HG03460 (cell line): ENCODE data around the gene KIR3DL2.
"Not testable (repeated sequence)": the region's sequence is repeated elsewhere in the genome, so short reads cannot be mapped to it uniquely, and the experiment has no call there.

Experiments used
- ATAC-seq: cut with Tn5 transposase; IDR thresholded peaks from one replicate; pipeline ENCODE4 v1.9.1; 2021; ENCODE audit not compliant: unreplicated experiment

The KIR3DL2 gene

DNA sequence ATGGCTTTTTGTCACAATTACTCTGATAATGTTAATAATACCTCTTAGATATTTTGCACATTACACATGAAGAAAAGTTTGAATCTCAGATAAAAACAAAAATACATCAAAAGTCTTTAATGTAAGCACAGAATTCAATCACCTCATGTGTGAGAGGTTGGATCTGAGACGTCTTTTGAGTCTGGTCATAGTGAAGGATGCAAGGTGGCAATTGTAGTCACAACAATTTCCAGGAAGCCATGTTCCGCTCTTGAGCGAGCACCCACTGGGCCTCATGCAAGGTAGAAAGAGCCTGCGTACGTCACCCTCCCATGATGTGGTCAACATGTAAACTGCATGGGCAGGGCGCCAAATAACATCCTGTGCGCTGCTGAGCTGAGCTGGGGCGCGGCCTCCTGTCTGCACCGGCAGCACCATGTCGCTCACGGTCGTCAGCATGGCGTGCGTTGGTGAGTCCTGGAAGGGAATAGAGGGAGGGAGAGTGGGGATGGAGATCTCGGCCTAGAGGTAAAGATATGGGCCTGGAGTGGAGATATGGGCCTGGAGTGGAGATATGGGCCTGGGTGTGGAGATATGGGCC lies at the start of gene KIR3DL2:
Gene KIR3DL2 (plus strand): TSS at position 383 of the 580 bp plus-strand sequence. CDS start 33 bp downstream, at position 416.
- ATAC-seq, result not testable (repeated sequence)

DNA sequence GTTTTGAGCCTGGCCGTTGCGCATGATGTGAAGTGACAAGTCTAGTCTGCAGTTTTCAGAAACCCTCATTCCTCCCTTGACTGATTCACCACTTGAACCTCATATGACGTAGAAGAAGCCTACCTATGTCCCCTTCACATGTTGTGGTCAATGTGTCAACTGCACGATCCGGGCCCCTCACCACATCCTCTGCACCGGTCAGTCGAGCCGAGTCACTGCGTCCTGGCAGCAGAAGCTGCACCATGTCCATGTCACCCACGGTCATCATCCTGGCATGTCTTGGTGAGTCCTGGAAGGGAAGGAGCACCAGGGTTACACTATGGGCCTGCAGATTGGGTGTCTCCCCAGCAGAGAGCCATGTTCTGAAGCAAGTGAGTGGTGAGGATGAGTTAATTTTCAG lies 46.8 kb upstream of the KIR3DL2 start, which contains the start of gene KIR2DL4:
Gene KIR2DL4 (plus strand): TSS at position 201 of the 400 bp plus-strand sequence. CDS start 42 bp downstream, at position 243.
- no peak for ATAC-seq

DNA sequence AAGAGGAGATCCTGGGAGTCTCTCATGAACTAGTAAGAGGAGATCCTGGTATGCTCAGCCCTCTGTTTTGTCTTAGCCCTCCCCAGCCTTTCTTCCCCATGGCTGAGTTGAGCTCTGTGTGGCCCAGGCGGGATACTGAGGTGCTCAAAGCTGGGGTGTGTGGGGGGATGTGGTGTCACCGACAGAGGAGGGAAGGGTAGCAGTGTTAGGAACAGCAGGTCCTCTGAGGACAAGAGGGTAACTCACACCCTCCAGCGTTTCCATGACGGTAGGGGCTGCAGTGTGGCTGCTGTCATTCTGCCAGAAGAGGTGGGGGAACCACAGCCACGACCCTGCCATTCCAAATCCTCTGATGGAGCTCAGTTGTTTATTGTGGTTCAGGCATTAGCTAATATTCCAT lies 46.1 kb upstream of the KIR3DL2 start:
- no peak for ATAC-seq

DNA sequence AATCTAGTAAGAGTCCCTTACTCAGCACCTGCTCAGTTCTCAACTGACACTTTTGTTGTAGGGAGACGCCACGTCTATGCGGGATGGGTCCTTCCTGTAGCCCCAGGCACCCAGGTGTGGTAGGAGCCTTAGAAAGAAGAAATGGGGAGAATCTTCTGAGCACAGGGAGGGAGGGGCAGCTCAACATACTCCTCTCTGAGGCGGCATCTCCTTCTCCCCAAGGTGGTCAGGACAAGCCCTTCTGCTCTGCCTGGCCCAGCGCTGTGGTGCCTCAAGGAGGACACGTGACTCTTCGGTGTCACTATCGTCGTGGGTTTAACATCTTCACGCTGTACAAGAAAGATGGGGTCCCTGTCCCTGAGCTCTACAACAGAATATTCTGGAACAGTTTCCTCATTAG lies 45.7 kb upstream of the KIR3DL2 start:
- no peak for ATAC-seq

DNA sequence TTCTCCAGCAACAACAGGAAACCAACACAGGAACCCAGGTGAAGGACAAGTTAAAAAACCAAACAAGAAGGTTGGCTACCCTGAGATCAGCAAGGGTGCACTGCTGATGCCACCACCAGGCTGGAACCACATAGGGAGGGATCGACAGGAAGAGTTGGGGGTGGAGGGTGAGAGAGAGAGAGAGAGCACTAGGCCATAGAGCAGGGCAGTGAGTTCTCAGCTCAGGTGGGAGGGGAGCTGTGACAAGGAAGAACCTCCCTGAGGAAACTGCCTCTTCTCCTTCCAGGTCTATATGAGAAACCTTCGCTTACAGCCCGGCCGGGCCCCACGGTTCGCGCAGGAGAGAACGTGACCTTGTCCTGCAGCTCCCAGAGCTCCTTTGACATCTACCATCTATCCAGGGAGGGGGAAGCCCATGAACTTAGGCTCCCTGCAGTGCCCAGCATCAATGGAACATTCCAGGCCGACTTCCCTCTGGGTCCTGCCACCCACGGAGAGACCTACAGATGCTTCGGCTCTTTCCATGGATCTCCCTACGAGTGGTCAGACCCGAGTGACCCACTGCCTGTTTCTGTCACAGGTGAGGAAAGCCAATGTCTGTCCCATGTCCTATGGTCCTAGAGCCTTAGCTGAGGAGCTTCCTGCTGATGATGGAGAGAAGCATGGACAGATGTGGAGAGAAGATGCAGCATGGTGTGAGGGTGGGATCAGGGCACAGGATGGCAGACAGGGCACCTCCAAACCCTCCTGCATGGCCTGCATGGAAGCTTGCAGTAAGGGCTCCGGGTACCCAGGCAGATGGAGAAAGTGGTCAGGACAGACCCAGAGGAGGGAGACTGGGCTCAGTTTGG lies 44.4 kb upstream of the KIR3DL2 start:
- no peak for ATAC-seq

DNA sequence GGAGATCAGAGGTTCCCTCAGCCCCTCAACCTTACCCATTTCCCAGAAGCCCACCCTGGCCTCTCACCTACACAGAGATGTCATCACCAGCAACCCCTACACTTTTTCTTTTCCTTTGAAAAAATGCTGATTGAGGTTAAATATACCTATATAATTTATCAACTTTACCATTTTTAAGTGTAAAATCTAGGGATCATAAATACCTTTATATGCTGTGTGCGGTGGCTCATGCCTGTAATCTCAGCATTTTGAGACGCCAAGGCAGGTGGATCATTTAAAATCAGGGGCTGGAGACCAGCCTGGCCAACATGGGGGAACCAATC lies 43.8 kb upstream of the KIR3DL2 start:
- no peak for ATAC-seq

DNA sequence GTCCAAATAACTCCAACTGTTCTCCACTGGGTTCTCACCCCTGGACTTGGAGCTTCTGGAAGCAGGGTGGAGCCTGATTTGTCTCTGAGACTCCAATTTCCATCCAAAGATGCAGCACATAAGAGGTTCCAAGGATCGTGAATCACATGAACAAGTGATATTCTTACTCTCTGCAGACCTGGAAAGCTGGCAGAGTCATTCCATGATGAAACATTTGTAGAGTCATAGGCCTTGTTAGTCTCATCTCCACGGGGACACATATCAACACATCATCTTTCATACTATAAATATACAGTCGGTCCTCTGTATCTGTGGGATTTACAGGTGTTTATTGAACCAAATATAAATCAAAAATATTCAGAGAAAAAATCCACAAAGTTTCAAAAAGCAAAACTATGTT lies 35.7 kb upstream of the KIR3DL2 start:
- not testable (repeated sequence) for ATAC-seq

DNA sequence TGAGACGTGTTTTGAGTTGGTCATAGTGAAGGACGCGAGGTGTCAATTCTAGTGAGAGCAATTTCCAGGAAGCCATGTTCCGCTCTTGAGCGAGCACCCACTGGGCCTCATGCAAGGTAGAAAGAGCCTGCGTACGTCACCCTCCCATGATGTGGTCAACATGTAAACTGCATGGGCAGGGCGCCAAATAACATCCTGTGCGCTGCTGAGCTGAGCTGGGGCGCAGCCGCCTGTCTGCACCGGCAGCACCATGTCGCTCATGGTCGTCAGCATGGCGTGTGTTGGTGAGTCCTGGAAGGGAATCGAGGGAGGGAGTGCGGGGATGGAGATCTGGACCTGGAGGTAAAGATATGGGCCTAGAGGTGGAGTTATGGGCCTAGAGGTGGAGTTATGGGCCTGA lies 34.0 kb upstream of the KIR3DL2 start, which contains the start of gene KIR3DL1:
Gene KIR3DL1 (plus strand): TSS at position 218 of the 400 bp plus-strand sequence.
- ATAC-seq, result not testable (repeated sequence)

DNA sequence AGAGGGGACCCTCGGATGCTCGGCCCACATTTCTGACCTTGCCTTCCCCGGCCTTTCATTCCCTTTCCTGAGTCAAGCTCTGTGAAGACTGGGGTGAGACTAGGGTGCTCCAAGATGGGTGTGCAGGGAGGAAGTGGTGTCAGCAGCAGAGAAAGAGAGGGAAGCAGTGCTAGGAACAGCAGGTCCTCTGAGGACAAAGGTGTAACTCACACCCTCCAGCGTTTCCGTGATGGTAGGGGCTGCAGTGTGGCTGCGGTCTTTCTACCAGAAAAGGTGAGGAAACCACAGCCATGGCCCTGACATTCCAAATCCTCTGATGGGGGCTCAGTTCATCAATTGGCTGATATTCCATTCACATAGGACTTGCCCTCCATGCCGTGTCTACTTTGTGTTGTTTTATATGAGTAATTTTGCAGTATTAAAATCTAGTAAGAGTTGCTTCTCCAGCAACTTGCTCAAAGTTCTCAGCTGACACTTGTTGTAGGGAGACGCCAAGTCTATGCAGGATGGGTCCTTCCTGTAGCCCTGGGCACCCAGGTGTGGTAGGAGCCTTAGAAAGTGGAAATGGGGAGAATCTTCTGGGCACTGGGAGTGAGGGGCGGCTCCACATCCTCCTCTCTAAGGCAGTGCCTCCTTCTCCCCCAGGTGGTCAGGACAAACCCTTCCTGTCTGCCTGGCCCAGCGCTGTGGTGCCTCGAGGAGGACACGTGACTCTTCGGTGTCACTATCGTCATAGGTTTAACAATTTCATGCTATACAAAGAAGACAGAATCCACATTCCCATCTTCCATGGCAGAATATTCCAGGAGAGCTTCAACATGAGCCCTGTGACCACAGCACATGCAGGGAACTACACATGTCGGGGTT lies 32.3 kb upstream of the KIR3DL2 start:
- ATAC-seq, result no peak

DNA sequence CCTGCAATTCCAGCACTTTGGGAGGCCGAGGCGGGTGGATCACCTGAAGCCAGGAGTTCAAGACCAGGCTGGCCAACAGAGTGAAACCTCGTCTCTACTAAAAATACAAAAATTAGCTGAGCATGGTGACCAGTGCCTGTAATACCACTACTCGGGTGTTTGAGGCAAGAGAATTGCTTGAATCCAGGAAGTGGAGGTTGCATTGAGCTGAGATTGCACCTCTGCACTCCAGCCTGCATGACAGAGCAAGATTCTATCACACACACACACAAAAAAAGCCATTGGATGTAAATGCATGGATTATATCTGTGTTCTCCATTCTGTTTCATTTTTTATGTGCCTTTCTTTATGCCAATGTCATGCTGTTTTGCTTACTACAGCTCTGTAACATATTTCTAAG lies 25.8 kb upstream of the KIR3DL2 start:
- not testable (repeated sequence) for ATAC-seq

DNA sequence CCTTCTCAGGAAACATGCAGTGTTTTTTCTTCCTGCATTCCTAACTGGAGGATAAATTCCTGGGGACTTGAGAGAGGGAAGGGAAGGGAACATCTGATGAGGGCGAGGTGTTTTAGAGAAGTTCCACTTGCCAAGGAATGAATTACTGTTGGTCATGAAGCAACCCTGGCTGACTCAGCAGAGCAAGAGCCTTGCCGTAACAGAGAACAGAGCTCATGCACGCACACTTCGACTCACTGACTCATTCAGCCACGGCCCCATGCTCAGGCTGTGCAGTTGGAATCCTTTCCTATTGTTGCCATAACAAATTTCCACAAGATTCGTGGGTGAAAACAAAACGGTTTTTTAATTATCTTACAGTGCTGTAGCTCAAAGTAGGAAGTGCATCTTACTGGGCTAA lies 24.9 kb upstream of the KIR3DL2 start:
- ATAC-seq, result not testable (repeated sequence)

DNA sequence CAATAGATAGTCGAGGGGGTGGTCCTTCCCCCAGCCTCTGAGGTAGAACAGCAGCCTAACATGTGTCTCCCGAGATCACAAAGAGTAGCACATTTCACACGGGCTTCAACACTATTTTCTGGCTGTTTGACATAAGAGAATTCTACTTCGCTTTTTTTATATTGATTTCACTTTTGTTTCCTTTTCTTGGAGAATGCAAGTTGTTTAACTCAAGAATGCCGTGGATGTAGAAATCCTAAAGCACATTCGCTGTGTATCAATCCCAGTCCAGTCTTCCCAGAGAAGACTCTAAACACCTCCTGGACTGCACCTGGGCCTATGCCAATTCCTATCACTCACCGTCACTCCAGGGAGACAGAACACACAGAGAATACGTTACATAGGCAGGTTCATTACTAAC lies 22.2 kb upstream of the KIR3DL2 start:
- ATAC-seq, result not testable (repeated sequence)

DNA sequence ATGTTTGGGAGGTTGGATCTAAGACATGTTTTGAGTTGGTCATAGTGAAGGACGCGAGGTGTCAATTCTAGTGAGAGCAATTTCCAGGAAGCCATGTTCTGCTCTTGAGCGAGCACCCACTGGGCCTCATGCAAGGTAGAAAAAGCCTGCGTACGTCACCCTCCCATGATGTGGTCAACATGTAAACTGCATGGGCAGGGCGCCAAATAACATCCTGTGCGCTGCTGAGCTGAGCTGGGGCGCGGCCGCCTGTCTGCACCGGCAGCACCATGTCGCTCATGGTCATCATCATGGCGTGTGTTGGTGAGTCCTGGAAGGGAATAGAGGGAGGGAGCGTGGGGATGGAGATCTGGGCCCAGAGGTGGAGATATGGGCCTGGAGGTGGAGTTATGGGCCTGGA lies 17.7 kb upstream of the KIR3DL2 start, which contains the start of gene KIR2DS4:
Gene KIR2DS4 (plus strand): TSS at position 181 of the 400 bp plus-strand sequence.
- ATAC-seq, result not testable (repeated sequence)

DNA sequence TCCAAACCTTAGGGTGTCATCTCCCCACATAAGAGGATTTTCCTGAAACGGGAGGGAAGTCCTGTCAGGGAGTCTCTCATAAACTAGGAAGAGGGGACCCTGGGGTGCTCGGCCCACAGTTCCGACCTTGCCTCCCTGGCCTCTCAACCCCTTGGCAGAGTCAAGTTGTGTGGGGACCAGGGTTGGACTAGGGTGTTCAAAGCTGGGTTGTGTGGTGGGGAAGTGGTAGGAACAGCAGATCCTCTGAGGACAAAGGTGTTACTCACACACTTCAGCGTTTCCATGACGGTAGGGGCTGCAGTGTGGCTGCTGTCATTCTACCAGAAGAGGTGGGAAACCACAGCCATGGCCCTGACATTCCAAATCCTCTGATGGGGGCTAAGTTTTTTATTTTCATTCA lies 15.1 kb upstream of the KIR3DL2 start:
- ATAC-seq, result not testable (repeated sequence)

DNA sequence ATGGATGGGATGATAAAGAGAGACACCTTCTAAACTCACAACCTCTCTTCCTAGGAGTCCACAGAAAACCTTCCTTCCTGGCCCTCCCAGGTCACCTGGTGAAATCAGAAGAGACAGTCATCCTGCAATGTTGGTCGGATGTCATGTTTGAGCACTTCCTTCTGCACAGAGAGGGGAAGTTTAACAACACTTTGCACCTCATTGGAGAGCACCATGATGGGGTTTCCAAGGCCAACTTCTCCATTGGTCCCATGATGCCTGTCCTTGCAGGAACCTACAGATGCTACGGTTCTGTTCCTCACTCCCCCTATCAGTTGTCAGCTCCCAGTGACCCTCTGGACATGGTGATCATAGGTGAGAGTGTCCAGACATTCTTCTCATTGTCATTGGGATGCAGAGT lies 12.7 kb upstream of the KIR3DL2 start:
- ATAC-seq, result not testable (repeated sequence)

DNA sequence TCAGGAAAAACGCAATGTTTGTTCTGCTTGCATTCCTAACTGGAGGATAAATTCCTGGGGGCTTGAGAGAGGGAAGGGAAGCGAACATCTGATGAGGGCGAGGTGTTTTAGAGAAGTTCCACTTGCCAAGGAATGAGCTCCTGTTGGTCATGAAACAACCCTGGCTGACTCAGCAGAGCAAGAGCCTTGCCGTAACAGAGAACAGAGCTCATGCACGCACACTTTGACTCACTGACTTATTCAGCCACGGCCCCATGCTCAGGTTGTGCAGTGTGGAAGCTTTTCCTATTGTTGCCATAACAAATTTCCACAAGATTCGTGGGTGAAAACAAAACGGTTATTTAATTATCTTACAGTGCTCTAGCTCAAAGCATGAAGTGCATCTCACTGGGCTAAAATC lies 7.1 kb upstream of the KIR3DL2 start:
- not testable (repeated sequence) for ATAC-seq

DNA sequence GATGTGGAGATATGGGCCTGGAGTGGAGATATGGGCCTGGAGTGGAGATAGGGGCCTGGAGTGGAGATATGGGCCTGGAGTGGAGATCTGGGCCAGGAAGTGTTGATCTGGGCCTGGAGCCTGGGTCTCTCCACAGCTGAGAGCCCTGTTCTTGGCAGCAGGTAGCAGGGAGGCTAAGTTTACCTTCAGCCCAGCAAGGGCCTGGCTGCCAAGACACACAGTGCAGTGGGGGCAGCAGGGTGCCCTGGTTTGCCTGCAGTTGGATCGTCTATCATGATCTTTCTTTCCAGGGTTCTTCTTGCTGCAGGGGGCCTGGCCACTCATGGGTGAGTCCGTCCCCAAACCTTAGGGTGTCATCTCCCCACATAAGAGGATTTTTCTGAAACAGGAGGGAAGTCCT lies 687 bp downstream of the KIR3DL2 start:
- ATAC-seq, result no peak

DNA sequence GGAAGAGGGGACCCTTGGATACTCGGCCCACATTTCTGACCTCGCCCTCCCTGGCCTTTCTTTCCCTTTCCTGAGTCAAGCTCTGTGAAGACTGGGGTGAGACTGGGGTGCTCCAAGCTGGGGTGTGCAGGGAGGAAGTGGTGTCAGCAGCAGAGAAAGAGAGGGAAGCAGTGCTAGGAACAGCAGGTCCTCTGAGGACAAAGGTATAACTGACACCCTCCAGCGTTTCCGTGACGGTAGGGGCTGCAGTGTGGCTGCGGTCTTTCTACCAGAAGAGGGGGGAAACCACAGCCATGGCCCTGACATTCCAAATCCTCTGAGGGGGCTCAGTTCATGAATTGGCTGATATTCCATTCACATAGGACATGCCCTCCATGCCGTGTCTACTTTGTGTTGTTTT lies 1.1 kb downstream of the KIR3DL2 start:
- ATAC-seq, result no peak

DNA sequence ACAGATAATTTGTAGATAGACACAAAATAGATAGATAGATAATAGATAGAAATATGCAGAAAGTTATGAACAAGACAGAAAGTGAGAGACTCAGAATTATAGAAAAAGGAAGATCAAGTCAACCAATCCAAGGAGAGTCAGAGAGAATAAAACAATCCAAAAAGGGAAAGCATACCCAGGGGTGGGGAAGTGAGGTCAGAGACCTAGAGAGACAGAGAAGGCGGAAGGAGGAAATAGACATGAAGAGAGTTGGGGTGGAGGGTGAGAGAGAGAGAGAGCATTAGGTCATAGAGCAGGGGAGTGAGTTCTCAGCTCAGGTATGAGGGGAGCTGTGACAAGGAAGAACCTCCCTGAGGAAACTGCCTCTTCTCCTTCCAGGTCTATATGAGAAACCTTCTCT lies 5.0 kb downstream of the KIR3DL2 start:
- not testable (repeated sequence) for ATAC-seq

DNA sequence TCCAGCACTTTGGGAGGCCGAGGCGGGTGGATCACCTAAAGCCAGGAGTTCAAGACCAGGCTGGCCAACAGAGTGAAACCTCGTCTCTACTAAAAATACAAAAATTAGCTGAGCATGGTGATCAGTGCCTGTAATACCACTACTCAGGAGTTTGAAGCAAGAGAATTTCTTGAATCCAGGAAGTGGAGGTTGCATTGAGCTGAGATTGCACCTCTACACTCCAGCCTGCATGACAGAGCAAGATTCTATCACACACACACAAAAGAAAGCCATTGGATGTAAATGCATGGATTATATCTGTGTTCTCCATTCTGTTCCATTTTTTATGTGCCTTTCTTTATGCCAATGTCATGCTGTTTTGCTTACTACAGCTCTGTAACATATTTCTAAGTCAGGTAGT lies 8.2 kb downstream of the KIR3DL2 start:
- not testable (repeated sequence) for ATAC-seq

DNA sequence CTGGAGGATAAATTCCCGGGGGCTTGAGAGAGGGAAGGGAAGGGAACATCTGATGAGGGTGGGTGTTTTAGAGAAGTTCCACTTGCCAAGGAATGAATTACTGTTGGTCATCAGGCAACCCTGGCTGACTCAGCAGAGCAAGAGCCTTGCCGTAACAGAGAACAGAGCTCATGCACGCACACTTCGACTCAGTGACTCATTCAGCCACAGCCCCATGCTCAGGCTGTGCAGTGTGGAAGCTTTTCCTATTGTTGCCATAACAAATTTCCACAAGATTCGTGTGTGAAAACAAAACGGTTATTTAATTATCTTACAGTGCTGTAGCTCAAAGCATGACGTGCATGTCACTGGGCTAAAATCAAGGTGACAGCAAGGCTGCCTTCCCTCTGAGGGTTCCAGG lies 9.2 kb downstream of the KIR3DL2 start:
- not testable (repeated sequence) for ATAC-seq
